NT2/D1 (cell line): ENCODE measurements around the gene CDC25C.

Experiments
- SUZ12 ChIP-seq: IDR thresholded peaks from 2 replicates; pipeline ENCODE4 v1.6.1; 2011; ENCODE audit not compliant: insufficient read length, insufficient read depth; ENCODE audit errors: extremely low read depth
- YY1 ChIP-seq: IDR thresholded peaks from 2 replicates; pipeline ENCODE4 v1.6.1; 2011; ENCODE audit not compliant: insufficient read length, insufficient read depth
- ZNF274 ChIP-seq: IDR thresholded peaks from 2 replicates; pipeline ENCODE4 v1.6.1; 2011; ENCODE audit warnings: mild to moderate bottlenecking, low read depth, low read length

GRCh38 chr5:138263581-138263980 lies 68.0 kb downstream of the CDC25C start:
- TF ChIP-seq ZNF274 (no peak), YY1 (no peak), SUZ12 (no peak)
